Activated B cell treated with CpG ODN at 0.5 μM for 24 hours (primary cell): Measurements from ENCODE around the gene HELB. TPM values are rescaled to one million over a fixed set of nuclear protein-coding genes. Genes with fewer than 3 reads are reported as not detected.

Experiments used
- ATAC-seq: fragments of 200-7000 bp; cut with Tn5 transposase; one replicate; pipeline ENCODE4 v1.10.0; 2021; ENCODE audit warnings: low read depth, mild to moderate bottlenecking, moderate library complexity
- CTCF ChIA-PET: fragments of 350-600 bp; sonication (Branson Sonifier 250); formaldehyde crosslinking; loops from one replicate; lab custom pipeline; 2021; ENCODE audit warnings: antibody characterized with exemption; lab: Charles Lee
- POLR2A ChIA-PET: fragments of 350-600 bp; sonication (Branson Sonifier 250); formaldehyde crosslinking; loops from one replicate; lab custom pipeline; 2021; ENCODE audit warnings: antibody characterized with exemption; lab: Charles Lee
- DNase-seq: peaks from one replicate; pipeline ENCODE4 v3.0.0; 2022
- H3K27ac Mint-ChIP-seq: one replicate; pipeline ENCODE4 v1.8.0; 2020; ENCODE audit warnings: mixed read lengths
- H3K27me3 Mint-ChIP-seq: one replicate; pipeline ENCODE4 v1.8.0; 2021; ENCODE audit warnings: mixed read lengths
- H3K36me3 Mint-ChIP-seq: one replicate; pipeline ENCODE4 v1.8.0; 2021; ENCODE audit warnings: low read depth, mixed read lengths
- H3K4me1 Mint-ChIP-seq: one replicate; pipeline ENCODE4 v1.8.0; 2021; ENCODE audit warnings: mixed read lengths
- H3K4me3 Mint-ChIP-seq: one replicate; pipeline ENCODE4 v1.8.0; 2020; ENCODE audit warnings: mild to moderate bottlenecking, mixed read lengths
- H3K9me3 Mint-ChIP-seq: one replicate; pipeline ENCODE4 v1.8.0; 2020; ENCODE audit warnings: mixed read lengths
- intact Hi-C: fragments of 100-400 bp; cut with micrococcal nuclease; formaldehyde crosslinking; loops from one replicate; pipeline ENCODE4 v1.15.1; 2024
- total RNA-seq: library from RNA; stranded (reverse); gene quantifications from 2 replicates; pipeline ENCODE4 v1.2.3, GENCODE V29; 2022
- TF ChIP-seq, protein P1 (sequence below): fragments of 200-600 bp; IDR thresholded peaks from one replicate; pipeline ENCODE4 v1.8.0; 2022; ENCODE audit warnings: antibody characterized with exemption, mild to moderate bottlenecking

HELB gene
- total RNA-seq, 1 donor from 2014 or later = 7.2 TPM

DNA sequence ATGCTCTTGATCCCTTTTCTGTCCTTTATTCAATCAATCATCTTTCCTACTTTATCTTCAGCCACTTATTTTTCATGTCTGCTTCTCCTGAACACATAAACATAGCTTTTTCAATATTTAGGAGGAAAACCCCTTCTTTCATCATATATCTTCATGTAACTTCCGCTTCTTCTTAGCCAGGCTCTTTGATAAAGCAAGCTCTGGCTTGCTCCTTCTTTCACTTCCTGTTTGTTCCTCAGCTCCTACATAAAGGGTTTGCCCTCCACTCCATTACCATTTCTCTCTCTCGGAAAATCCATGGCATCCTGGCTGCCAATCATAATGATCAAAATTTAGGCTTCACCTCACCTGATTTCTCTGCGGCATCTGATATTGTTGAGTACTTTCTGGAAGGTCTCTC lies 33.7 kb upstream of the HELB start:
- ATAC-seq (no peak), DNase-seq (no peak)
- Mint-ChIP-seq H3K27me3 (peaks cover 8% of the 10 kb centered on the region), H3K9me3 (no peaks in the 10 kb centered on the region), H3K4me3 (no peak overlapping the region), H3K27ac (no peak overlapping the region), H3K36me3 (no peaks in the 10 kb centered on the region), H3K4me1 (no peaks in the 10 kb centered on the region)
- TF ChIP-seq, protein P1, sequence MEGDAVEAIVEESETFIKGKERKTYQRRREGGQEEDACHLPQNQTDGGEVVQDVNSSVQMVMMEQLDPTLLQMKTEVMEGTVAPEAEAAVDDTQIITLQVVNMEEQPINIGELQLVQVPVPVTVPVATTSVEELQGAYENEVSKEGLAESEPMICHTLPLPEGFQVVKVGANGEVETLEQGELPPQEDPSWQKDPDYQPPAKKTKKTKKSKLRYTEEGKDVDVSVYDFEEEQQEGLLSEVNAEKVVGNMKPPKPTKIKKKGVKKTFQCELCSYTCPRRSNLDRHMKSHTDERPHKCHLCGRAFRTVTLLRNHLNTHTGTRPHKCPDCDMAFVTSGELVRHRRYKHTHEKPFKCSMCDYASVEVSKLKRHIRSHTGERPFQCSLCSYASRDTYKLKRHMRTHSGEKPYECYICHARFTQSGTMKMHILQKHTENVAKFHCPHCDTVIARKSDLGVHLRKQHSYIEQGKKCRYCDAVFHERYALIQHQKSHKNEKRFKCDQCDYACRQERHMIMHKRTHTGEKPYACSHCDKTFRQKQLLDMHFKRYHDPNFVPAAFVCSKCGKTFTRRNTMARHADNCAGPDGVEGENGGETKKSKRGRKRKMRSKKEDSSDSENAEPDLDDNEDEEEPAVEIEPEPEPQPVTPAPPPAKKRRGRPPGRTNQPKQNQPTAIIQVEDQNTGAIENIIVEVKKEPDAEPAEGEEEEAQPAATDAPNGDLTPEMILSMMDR = no peak
- ChIA-PET CTCF (interaction anchor here (1.0 to 6.7 kb wide), 3 partner anchors 34 to 425 kb away, joined by 3 to 89 read pairs (median 3); partner anchors contain the start of gene HELB), POLR2A (no interaction called here)
- intact Hi-C loops = no loop called here

DNA sequence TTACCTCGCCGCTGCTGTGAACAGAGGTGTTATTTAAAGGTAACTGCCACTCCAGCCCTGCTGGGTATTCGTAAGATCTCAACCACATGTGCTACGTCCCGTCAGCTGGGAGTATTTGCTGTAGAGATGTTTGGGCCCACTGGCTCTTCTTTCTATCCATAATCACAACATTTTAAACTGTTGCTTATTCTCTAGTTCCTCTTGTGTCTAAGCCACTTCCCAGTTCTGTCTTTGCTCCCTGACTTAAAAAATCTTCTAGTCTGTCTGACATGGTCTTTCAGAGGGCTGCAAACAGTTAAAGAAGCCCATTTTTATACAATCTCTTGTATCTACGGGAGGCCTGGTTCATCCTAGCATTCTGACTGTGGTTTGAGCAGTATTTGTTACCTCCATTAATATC lies 33.2 kb upstream of the HELB start:
- Mint-ChIP-seq H3K4me1 (no peaks in the 10 kb centered on the region), H3K36me3 (no peaks in the 10 kb centered on the region), H3K27ac (no peak overlapping the region), H3K9me3 (no peaks in the 10 kb centered on the region), H3K4me3 (no peak overlapping the region), H3K27me3 (peaks cover 6% of the 10 kb centered on the region)
- TF ChIP-seq, protein P1 = no peak
- DNase-seq (no peak), ATAC-seq (no peak)
- intact Hi-C loops = no loop called here
- ChIA-PET CTCF (interaction anchor here (1.0 to 6.7 kb wide), 7 partner anchors 14 to 592 kb away, joined by 3 to 89 read pairs (median 6); partner anchors contain the start of gene HELB), POLR2A (interaction anchor here (1.2 kb wide), 1 partner anchor 100 kb away, joined by 6 read pairs; the partner anchor contains the start of gene TMBIM4)

DNA sequence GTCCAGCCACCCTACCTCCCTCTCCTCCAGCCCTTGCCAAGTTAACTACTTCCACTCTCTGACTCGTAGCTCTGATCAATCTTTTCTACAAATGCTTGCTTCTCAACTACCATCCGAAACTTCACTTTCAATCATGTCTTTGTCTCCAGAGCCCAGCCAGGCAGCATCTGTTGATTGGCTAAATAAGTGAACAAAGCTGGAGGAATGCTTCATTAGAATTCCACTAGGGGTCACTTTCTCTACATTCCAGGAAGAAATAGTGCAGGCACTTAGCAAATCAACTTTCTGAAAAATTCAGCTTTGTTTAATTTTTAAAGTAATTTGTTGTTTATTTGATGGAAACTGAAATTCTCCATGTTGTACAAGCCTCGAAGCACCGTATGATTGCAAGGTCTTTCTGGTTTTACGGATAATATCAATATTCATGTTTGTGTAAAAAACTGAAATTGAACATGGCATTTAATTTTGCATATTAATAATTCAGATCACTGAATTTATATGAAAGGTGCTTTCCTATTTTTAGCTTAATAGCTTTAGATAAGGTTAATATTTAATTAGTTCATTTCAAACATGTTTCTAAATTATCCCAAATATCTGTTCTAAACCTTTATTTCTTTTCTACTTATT lies 32.4 kb upstream of the HELB start:
- no peak for ATAC-seq
- ChIA-PET CTCF (interaction anchor here (1.0 to 6.7 kb wide), 9 partner anchors 13 to 591 kb away, joined by 3 to 89 read pairs (median 6); partner anchors contain the start of gene TMBIM4), POLR2A (interaction anchor here (1.2 kb wide), 1 partner anchor 101 kb away, joined by 6 read pairs; the partner anchor contains the start of gene TMBIM4)
- H3K27me3 Mint-ChIP-seq = peaks cover 2% of the 10 kb centered on the region
- H3K9me3 Mint-ChIP-seq = no peaks in the 10 kb centered on the region
- no peak overlapping the region for H3K4me3 Mint-ChIP-seq
- H3K36me3 Mint-ChIP-seq = no peaks in the 10 kb centered on the region
- no peaks in the 10 kb centered on the region for H3K4me1 Mint-ChIP-seq
- H3K27ac Mint-ChIP-seq = no peak overlapping the region
- intact Hi-C loops = loop anchor here (1.0 to 2.0 kb wide), 3 partner anchors 139 to 591 kb away; no protein-coding TSS in a partner anchor
- DNase-seq = no peak
- TF ChIP-seq, protein P1 = no peak

DNA sequence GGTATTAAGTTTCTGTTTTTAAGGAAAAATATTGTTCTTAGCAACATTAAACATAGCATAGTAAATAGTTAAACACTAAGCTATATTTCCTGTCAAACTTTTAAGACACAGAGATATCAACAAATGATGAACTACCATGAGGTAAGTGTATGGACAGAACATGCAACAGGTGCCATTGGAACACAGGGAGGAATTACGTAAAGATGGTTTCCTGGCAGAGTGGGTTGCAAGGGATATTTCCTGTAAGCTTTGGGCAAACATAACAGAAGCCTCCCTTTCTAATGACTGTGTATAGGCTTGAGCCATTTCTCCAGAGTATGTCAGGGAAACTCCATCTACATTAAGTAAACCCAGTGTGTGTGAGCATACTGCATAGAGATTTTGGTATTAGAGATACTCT lies 31.7 kb upstream of the HELB start:
- TF ChIP-seq, protein P1 = no peak
- intact Hi-C loops = loop anchor here (1.0 to 2.0 kb wide), 3 partner anchors 138 to 591 kb away; no protein-coding TSS in a partner anchor
- CTCF ChIA-PET = interaction anchor here (1.0 to 6.7 kb wide), 8 partner anchors 101 to 590 kb away, joined by 3 to 89 read pairs (median 6); partner anchors contain the start of gene TMBIM4
- ATAC-seq = no peak
- Mint-ChIP-seq H3K27me3 (peaks cover 2% of the 10 kb centered on the region), H3K4me1 (no peaks in the 10 kb centered on the region), H3K4me3 (no peak overlapping the region), H3K27ac (no peak overlapping the region), H3K9me3 (no peaks in the 10 kb centered on the region), H3K36me3 (no peaks in the 10 kb centered on the region)
- POLR2A ChIA-PET = no interaction called here
- DNase-seq = no peak

DNA sequence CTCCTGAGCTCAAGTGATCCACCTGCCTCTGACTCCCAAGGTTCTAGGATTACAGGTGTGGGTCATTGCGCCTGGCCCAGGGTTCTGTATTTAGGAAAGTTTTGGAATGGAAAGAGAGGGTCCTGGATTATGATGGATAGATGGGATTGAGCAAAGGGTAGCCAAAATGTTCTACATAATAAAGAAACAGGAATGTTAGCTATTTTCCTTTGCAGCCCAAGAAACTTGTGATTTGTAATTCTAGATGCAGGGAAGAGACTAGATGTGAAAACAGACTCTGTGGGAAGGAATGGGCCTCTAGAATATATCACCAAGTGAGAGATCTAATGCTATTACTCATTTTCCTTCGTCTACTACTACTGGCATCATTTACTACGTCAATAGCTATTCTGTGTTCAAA lies 29.6 kb upstream of the HELB start:
- intact Hi-C loops = loop anchor here (2.0 kb wide), 1 partner anchor 30 kb away; the partner anchor contains the start of gene HELB
- ATAC-seq (no peak), DNase-seq (no peak)
- Mint-ChIP-seq H3K4me3 (no peak overlapping the region), H3K36me3 (no peaks in the 10 kb centered on the region), H3K4me1 (no peaks in the 10 kb centered on the region), H3K9me3 (no peaks in the 10 kb centered on the region), H3K27ac (no peak overlapping the region), H3K27me3 (no peaks in the 10 kb centered on the region)
- TF ChIP-seq, protein P1 = no peak
- CTCF ChIA-PET = interaction anchor here (6.7 kb wide), 1 partner anchor 421 kb away, joined by 89 read pairs; no protein-coding TSS in a partner anchor
- POLR2A ChIA-PET = no interaction called here
